ENCODE data around the gene DMD. TPM values are rescaled to one million over a fixed set of nuclear protein-coding genes. Genes with fewer than 3 reads are reported as not detected.

Gene DMD
- total RNA-seq, 1 donor from 2014 or later: 2.5 TPM

DNA sequence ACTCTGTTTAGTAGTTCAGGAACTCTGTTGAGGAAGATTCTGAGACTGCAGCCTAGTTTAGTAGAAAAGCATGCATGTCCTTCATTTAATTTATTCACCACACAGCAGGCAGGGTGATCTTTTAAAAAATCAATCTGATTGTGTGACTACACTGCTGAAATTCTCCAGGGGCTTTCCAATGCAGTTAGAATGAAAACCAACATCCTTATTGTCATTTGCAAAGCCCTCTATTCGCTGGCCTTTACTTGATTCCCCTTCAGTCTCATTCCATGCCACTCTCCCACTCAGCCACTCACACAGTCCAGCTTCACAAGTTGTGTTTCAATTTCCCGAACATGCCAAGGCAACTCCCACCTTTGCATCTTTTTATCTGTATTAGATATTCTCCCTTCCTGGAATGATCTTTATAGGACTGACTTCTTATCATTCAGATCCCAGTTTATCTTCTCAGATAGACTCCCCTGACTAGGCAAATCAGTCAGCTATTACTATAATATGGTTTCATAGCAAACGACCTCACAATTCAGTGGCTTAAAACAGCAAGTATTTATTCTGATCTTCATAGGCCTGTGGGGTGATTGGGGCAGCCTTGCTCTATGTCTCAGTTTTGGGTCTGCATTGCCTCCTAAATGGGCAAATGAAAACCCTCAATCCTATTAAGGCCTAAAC is 2118.2 kb downstream of the DMD start:
- no peaks in the 10 kb centered on the region for H3K36me3 ChIP-seq (ENCODE audit: control insufficient read depth, insufficient read depth, low read length)
- H3K4me3 ChIP-seq (ENCODE audit: low read depth, low read length): no peak overlapping the region
- TF ChIP-seq, protein P1, sequence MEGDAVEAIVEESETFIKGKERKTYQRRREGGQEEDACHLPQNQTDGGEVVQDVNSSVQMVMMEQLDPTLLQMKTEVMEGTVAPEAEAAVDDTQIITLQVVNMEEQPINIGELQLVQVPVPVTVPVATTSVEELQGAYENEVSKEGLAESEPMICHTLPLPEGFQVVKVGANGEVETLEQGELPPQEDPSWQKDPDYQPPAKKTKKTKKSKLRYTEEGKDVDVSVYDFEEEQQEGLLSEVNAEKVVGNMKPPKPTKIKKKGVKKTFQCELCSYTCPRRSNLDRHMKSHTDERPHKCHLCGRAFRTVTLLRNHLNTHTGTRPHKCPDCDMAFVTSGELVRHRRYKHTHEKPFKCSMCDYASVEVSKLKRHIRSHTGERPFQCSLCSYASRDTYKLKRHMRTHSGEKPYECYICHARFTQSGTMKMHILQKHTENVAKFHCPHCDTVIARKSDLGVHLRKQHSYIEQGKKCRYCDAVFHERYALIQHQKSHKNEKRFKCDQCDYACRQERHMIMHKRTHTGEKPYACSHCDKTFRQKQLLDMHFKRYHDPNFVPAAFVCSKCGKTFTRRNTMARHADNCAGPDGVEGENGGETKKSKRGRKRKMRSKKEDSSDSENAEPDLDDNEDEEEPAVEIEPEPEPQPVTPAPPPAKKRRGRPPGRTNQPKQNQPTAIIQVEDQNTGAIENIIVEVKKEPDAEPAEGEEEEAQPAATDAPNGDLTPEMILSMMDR (IDR thresholded peaks at IDR 0.05; ENCODE audit: insufficient read depth, low read length, poor library complexity, severe bottlenecking): no peak
- H3K27me3 ChIP-seq (ENCODE audit: control insufficient read depth, insufficient read depth, low read length): no peaks in the 10 kb centered on the region
- no peak for DNase-seq (ENCODE audit: low read depth)

DNA sequence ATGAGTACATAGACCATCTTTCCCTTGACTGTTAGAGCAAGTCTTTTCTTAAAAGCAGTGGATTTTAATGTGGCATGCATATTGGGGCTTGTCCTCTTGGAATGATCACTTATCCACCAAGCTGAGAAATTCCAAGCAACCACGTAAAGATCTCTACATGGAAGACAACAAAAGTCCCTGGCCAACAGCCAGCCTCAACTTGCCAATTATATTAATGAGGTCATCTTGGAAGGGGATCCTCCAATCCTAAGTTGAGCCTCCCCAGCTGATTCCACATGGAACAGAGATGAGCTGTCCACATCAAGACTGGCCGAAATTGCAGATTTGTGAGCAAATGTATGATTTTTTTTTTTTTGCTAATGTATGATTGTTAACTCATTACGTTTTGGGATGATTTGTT is 2118.9 kb downstream of the DMD start:
- TF ChIP-seq, protein P1 (IDR thresholded peaks at IDR 0.05; ENCODE audit: insufficient read depth, low read length, poor library complexity, severe bottlenecking): no peak
- DNase-seq (ENCODE audit: low read depth): no peak
- Histone ChIP-seq H3K4me3 (ENCODE audit: low read depth, low read length) (no peak overlapping the region), H3K27me3 (ENCODE audit: control insufficient read depth, insufficient read depth, low read length) (no peaks in the 10 kb centered on the region), H3K36me3 (ENCODE audit: control insufficient read depth, insufficient read depth, low read length) (no peaks in the 10 kb centered on the region)

DNA sequence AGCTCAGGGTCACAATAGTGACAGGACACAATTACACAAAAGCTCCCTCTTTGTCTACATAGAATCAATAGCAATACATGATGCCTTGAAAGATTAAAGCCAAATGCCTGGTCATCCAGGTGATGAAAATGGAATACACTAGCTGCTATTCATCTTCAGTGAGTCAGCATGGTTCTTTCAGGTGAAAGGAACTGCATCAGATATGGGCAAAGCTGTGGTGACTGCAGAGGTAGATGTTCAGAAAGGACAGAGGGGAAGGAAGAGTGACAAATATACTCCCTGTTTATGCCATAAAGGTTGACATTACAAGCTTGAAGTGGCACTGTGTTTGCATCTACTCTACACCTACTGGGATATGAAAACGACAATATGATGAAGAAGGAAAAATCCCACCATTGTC is 2119.5 kb downstream of the DMD start:
- no peaks in the 10 kb centered on the region for H3K36me3 ChIP-seq (ENCODE audit: control insufficient read depth, insufficient read depth, low read length)
- no peaks in the 10 kb centered on the region for H3K27me3 ChIP-seq (ENCODE audit: control insufficient read depth, insufficient read depth, low read length)
- DNase-seq (ENCODE audit: low read depth): no peak
- TF ChIP-seq, protein P1 (IDR thresholded peaks at IDR 0.05; ENCODE audit: insufficient read depth, low read length, poor library complexity, severe bottlenecking): no peak
- no peak overlapping the region for H3K4me3 ChIP-seq (ENCODE audit: low read depth, low read length)

DNA sequence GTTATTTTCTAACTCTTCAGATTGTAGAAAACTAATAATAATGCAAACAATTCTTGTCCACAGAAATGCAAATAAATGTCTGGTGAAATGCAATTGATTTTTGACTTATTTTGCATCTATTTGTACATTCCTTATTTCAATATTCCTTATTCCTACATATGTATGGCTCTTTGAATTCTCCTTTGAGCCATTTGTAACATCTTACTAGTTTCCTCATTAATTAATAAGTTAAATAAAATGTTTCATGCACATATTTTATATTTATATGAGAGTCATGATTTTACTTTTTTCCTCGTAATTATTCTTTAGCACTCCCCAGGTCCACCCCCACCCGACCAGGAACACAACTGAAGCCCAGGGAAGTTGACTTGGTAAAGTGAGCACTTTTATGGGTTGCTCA is 2136.8 kb downstream of the DMD start:
- Histone ChIP-seq H3K36me3 (ENCODE audit: control insufficient read depth, insufficient read depth, low read length) (no peaks in the 10 kb centered on the region), H3K4me3 (ENCODE audit: low read depth, low read length) (no peak overlapping the region), H3K27me3 (ENCODE audit: control insufficient read depth, insufficient read depth, low read length) (no peaks in the 10 kb centered on the region)
- DNase-seq (ENCODE audit: low read depth): no peak
- TF ChIP-seq, protein P1 (IDR thresholded peaks at IDR 0.05; ENCODE audit: insufficient read depth, low read length, poor library complexity, severe bottlenecking): no peak

DNA sequence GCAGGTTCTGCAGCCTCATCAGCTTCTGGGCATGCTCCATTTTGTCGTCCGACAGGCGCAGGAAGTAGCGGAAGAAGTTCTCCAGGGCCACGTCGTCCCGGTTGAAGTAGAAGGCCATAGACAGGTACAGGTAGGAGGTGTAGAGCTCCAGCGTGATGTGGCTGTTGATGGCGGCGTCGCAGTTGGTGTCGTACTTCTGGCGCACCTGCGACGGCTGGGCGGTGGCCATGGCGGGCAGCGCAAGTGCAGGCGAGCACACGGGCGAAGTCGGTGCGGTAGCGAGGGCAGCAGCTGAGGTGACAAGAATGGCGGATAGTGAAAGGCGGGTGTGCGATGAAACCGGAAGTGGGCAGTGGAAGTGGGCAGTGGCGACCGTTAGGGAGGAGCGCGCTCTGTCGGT is 2139.6 kb downstream of the DMD start, which contains the start of gene FTHL17:
Gene FTHL17, minus strand, starts transcription at position 317 of the 400 bp plus-strand sequence. Its CDS starts 88 bp downstream, at position 229.
- DNase-seq (ENCODE audit: low read depth): no peak
- Histone ChIP-seq H3K36me3 (ENCODE audit: control insufficient read depth, insufficient read depth, low read length) (no peaks in the 10 kb centered on the region), H3K4me3 (ENCODE audit: low read depth, low read length) (no peak within 1 kb of the TSS), H3K27me3 (ENCODE audit: control insufficient read depth, insufficient read depth, low read length) (no peaks in the 10 kb centered on the region)
- TF ChIP-seq, protein P1 (IDR thresholded peaks at IDR 0.05; ENCODE audit: insufficient read depth, low read length, poor library complexity, severe bottlenecking): no peak

DNA sequence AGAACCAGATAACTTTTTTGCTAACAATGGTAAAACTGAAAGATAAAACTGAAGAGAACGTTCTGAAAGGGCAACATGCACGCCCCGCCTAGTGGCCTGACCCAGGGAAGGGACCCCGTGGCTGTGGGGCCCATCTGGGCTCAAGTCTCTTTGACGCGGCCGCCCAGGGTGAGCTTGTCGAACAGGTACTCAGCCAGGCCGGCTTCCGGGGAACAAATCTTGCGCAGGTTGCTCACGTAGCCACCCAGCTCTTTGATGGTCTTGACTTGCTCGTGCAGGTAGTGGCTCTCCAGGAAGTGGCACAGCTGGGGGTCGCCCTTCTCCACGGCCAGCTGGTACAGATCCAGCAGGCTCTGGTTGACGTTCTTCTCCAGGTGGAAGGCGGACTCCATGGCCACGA is 2140.1 kb downstream of the DMD start:
- no peak for DNase-seq (ENCODE audit: low read depth)
- TF ChIP-seq, protein P1 (IDR thresholded peaks at IDR 0.05; ENCODE audit: insufficient read depth, low read length, poor library complexity, severe bottlenecking): no peak
- Histone ChIP-seq H3K4me3 (ENCODE audit: low read depth, low read length) (no peak overlapping the region), H3K27me3 (ENCODE audit: control insufficient read depth, insufficient read depth, low read length) (no peaks in the 10 kb centered on the region), H3K36me3 (ENCODE audit: control insufficient read depth, insufficient read depth, low read length) (no peaks in the 10 kb centered on the region)

All from kidney epithelial cell (primary cell).